HCT116 (cell line): ENCODE results near the gene IFITM5. TPM values are rescaled to one million over a fixed set of nuclear protein-coding genes. Genes with fewer than 3 reads are reported as not detected.
"Not testable (repeated sequence)": the region's sequence is repeated elsewhere in the genome, so short reads cannot be mapped to it uniquely, and the experiment has no call there.

Experiments
- ATAC-seq: fragments of 200-7000 bp; cut with Tn5 transposase; 2 replicates; pipeline ENCODE4 v1.9.1; 2020; ENCODE audit warnings: mild to moderate bottlenecking, moderate library complexity
- BruUV-seq: library from RNA; stranded (reverse); fragments of 400-500 nt; replicated peaks from 2 replicates; lab custom pipeline; 2021; lab: Mats Ljungman, UMichigan
- CTCF ChIA-PET: fragments of 300-600 bp; sonication (Branson Sonifier 250); formaldehyde crosslinking; loops from one replicate; lab custom pipeline; 2021; ENCODE audit warnings: antibody characterized with exemption; lab: Charles Lee
- POLR2A ChIA-PET: fragments of 300-600, 350-600 bp; sonication (Branson Sonifier 250); formaldehyde crosslinking; loops from one replicate; lab custom pipeline; 2021; ENCODE audit warnings: antibody characterized with exemption; lab: Charles Lee
- RAD21 ChIA-PET, 2 experiments: fragments of 300-600 bp; sonication (Branson Sonifier 250); formaldehyde crosslinking; loops; one replicate each; lab custom pipeline; 2023; ENCODE audit warnings: low total read pairs in 2 of 2; ENCODE audit not compliant: uncharacterized antibody in 2 of 2, unreplicated experiment in 2 of 2, low non-redundant PET in 1 of 2; lab: Charles Lee
- DNase-seq: peaks from one replicate; pipeline ENCODE4 v3.0.0-alpha.2; 2010; ENCODE audit warnings: low read depth, low spot score
- H2AFZ ChIP-seq: fragments of 200-600 bp; shearing (Covaris generic), sonication (generic); 2 replicates; pipeline ENCODE4 v1.6.1; 2017; ENCODE audit warnings: low read depth, mixed run types, mixed read lengths, antibody characterized with exemption, low read length; ENCODE audit not compliant: poor library complexity, severe bottlenecking
- H3K27ac ChIP-seq: 2 replicates; pipeline ENCODE4 v1.5.1; 2012; ENCODE audit warnings: low read depth, low read length
- H3K27me3 ChIP-seq: fragments of 200-600 bp; sonication (generic); 2 replicates; pipeline ENCODE4 v1.6.1; 2016; ENCODE audit warnings: mixed run types, low read length, mixed read lengths; ENCODE audit not compliant: insufficient read depth
- H3K36me3 ChIP-seq, 2 experiments: fragments of 200-500 bp in 1 of 2; fragments of 200-600 bp in 1 of 2; sonication (Bioruptor generic) in 1 of 2; sonication (generic) in 1 of 2; 2 replicates each; pipeline versions ENCODE4 v1.5.1 to v1.6.1; 2014 to 2016; ENCODE audit warnings: low read length in 2 of 2, inconsistent platforms in 1 of 2, mixed read lengths in 1 of 2, mixed run types in 1 of 2; ENCODE audit not compliant: insufficient read depth in 2 of 2, control insufficient read depth in 1 of 2
- H3K4me1 ChIP-seq, 2 experiments: fragments of 200-600 bp in 1 of 2; sonication (generic) in 1 of 2; 2 replicates each; pipeline versions ENCODE4 v1.5.1 to v1.6.1; 2012 to 2017; ENCODE audit warnings: low read length in 2 of 2, inconsistent platforms in 1 of 2, mild to moderate bottlenecking in 1 of 2, mixed read lengths in 1 of 2, mixed run types in 1 of 2, moderate library complexity in 1 of 2; ENCODE audit not compliant: insufficient read depth in 2 of 2, control insufficient read depth in 1 of 2
- H3K4me2 ChIP-seq: fragments of 200-600 bp; sonication (generic); 2 replicates; pipeline ENCODE4 v1.6.1; 2017; ENCODE audit warnings: mixed run types, low read length, mixed read lengths
- H3K4me3 ChIP-seq, 2 experiments: fragments of 200-600 bp in 1 of 2; sonication (generic) in 1 of 2; replicated peaks in 1 of 2; 2 replicates each; pipeline ENCODE4 v1.5.1; 2011 to 2016; ENCODE audit warnings: low read length in 2 of 2, control low read depth in 1 of 2, low read depth in 1 of 2, mild to moderate bottlenecking in 1 of 2, mixed read lengths in 1 of 2, mixed run types in 1 of 2
- H3K79me2 ChIP-seq: fragments of 200-600 bp; sonication (generic); 2 replicates; pipeline ENCODE4 v1.6.1; 2017; ENCODE audit warnings: mild to moderate bottlenecking, mixed run types, low read length, moderate library complexity, mixed read lengths; ENCODE audit not compliant: insufficient read depth
- H3K9ac ChIP-seq: fragments of 200-600 bp; sonication (generic); 2 replicates; pipeline ENCODE4 v1.6.1; 2016; ENCODE audit warnings: low read length, mixed read lengths
- H3K9me2 ChIP-seq: fragments of 200-600 bp; sonication (generic), shearing (Covaris generic); 2 replicates; pipeline ENCODE4 v1.6.1; 2017; ENCODE audit warnings: mixed run types, mild to moderate bottlenecking, moderate library complexity; ENCODE audit not compliant: insufficient read depth
- H3K9me3 ChIP-seq, 2 experiments: fragments of 200-500 bp in 1 of 2; fragments of 200-600 bp in 1 of 2; sonication (Bioruptor generic) in 1 of 2; sonication (generic) in 1 of 2; 2 replicates each; pipeline ENCODE4 v1.6.1; 2014 to 2017; ENCODE audit warnings: low read length in 2 of 2, mixed read lengths in 2 of 2, inconsistent platforms in 1 of 2, low read depth in 1 of 2, mild to moderate bottlenecking in 1 of 2, mixed run types in 1 of 2, moderate library complexity in 1 of 2; ENCODE audit not compliant: control insufficient read depth in 1 of 2, insufficient read depth in 1 of 2
- H4K20me1 ChIP-seq: fragments of 200-600 bp; sonication (generic), shearing (Covaris generic); 2 replicates; pipeline ENCODE4 v1.6.1; 2017; ENCODE audit warnings: mixed run types, mild to moderate bottlenecking, moderate library complexity; ENCODE audit not compliant: insufficient read depth
- CBX3 ChIP-seq: IDR thresholded peaks from 2 replicates; pipeline ENCODE4 v1.6.1; 2012; ENCODE audit warnings: low read depth
- POLR2AphosphoS5 ChIP-seq: IDR thresholded peaks from 2 replicates; pipeline ENCODE4 v1.6.1; 2011; ENCODE audit warnings: mild to moderate bottlenecking, low read depth, low read length, moderate library complexity
- intact Hi-C: fragments of 100-400 bp; cut with micrococcal nuclease; formaldehyde crosslinking; loops from 2 replicates; pipeline ENCODE4 v1.10.0; 2022
- total RNA-seq: library from RNA; stranded (reverse); gene quantifications from one replicate; pipeline ENCODE4 v1.2.1, GENCODE V29; 2021; ENCODE audit not compliant: unreplicated experiment

IFITM5 gene
- total RNA-seq, 1 experiment from 2014 or later = not detected

GRCh38 chr11:325796-326591, 26.7 kb upstream of the IFITM5 start:
- no peak overlapping the region for H3K9ac ChIP-seq
- ATAC-seq = no peak
- CTCF ChIA-PET = no interaction called here

GRCh38 chr11:324593-325517, 25.5 kb upstream of the IFITM5 start:
- intact Hi-C loops = not testable (repeated sequence)

More at GRCh38 chr11:325796-326591, 26.7 kb upstream of the IFITM5 start:
- intact Hi-C loops = no loop called here
- Histone ChIP-seq H3K79me2 (no peaks in the 10 kb centered on the region), H3K27me3 (no peaks in the 10 kb centered on the region), H2AFZ (no peak overlapping the region), H4K20me1 (no peaks in the 10 kb centered on the region)
- POLR2A ChIA-PET = no interaction called here
- no peak for DNase-seq
- TF ChIP-seq CBX3 = no peak
- no peak for TF ChIP-seq POLR2AphosphoS5
- TF ChIP-seq, all 23 proteins: peak for 0
- Histone ChIP-seq H3K4me1 (peaks cover 0 to 9% of the 10 kb centered on the region in 2 experiments; a peak in 3 of 4 replicates), H3K9me2 (no peaks in the 10 kb centered on the region), H3K36me3 (no peaks in the 10 kb centered on the region), H3K9me3 (no peaks in the 10 kb centered on the region), H3K27ac (no peak overlapping the region), H3K4me2 (no peak overlapping the region), H3K4me3 (no peak overlapping the region)
- BruUV-seq = no TSS peak
- RAD21 ChIA-PET = no interaction called here

More at GRCh38 chr11:324593-325517, 25.5 kb upstream of the IFITM5 start:
- H3K4me2 ChIP-seq, DNase-seq, BruUV-seq, ATAC-seq, H3K27ac ChIP-seq, H3K9me3 ChIP-seq, H3K4me3 ChIP-seq, H3K36me3 ChIP-seq, POLR2A ChIA-PET, H4K20me1 ChIP-seq, H3K79me2 ChIP-seq, H3K9ac ChIP-seq, H3K9me2 ChIP-seq, RAD21 ChIA-PET, H3K27me3 ChIP-seq, CTCF ChIA-PET, H2AFZ ChIP-seq: not testable (repeated sequence)
- H3K4me1 ChIP-seq = peaks cover 0 to 12% of the 10 kb centered on the region in 2 experiments; a peak in 3 of 4 replicates
